Liver (tissue), 9 donors: ENCODE data around the gene SECTM1. TPM values are rescaled to one million over a fixed set of nuclear protein-coding genes. Genes with fewer than 3 reads are reported as not detected.

Experiments
- DNase-seq: peaks from one replicate; pipeline ENCODE4 v3.0.0-alpha.2; 2017; ENCODE audit warnings: low spot score
- H3K27ac ChIP-seq, 2 donors: one replicate each; pipeline ENCODE4 v1.7.0; 2013; ENCODE audit warnings: inconsistent platforms in 2 of 2, low read length in 2 of 2, control low read depth in 1 of 2, low read depth in 1 of 2, mild to moderate bottlenecking in 1 of 2
- H3K27me3 ChIP-seq, 4 donors: one replicate each; pipeline versions ENCODE4 v1.6.1 to v1.7.0; 2013; ENCODE audit warnings: low read length in 3 of 4, inconsistent platforms in 1 of 4, mild to moderate bottlenecking in 1 of 4, moderate library complexity in 1 of 4; ENCODE audit not compliant: control insufficient read depth in 4 of 4, insufficient read depth in 4 of 4
- H3K36me3 ChIP-seq, 4 donors: one replicate each; pipeline versions ENCODE4 v1.6.1 to v1.7.0; 2013; ENCODE audit warnings: low read length in 3 of 4, mild to moderate bottlenecking in 3 of 4, low read depth in 1 of 4, moderate library complexity in 1 of 4; ENCODE audit not compliant: control insufficient read depth in 4 of 4, insufficient read depth in 3 of 4
- H3K4me1 ChIP-seq, 4 donors: one replicate each; pipeline versions ENCODE4 v1.6.1 to v1.7.0; 2013; ENCODE audit warnings: low read length in 3 of 4, mild to moderate bottlenecking in 3 of 4, moderate library complexity in 1 of 4; ENCODE audit not compliant: control insufficient read depth in 4 of 4, insufficient read depth in 4 of 4
- H3K4me3 ChIP-seq, 3 donors: one replicate each; pipeline versions ENCODE4 v1.6.1 to v1.7.0; 2013; ENCODE audit warnings: low read length in 3 of 3, control low read depth in 1 of 3, low read depth in 1 of 3, mild to moderate bottlenecking in 1 of 3
- H3K9ac ChIP-seq, 2 donors: one replicate each; pipeline ENCODE4 v1.7.0; 2013; ENCODE audit warnings: low read length in 2 of 2, mild to moderate bottlenecking in 2 of 2, moderate library complexity in 2 of 2, control low read depth in 1 of 2, low read depth in 1 of 2
- H3K9me3 ChIP-seq, 4 donors: one replicate each; pipeline versions ENCODE4 v1.6.1 to v1.7.0; 2013; ENCODE audit warnings: low read length in 3 of 4; ENCODE audit not compliant: control insufficient read depth in 4 of 4
- FOXA1 ChIP-seq: IDR thresholded peaks from 2 replicates; pipeline ENCODE4 v1.6.1; 2016; ENCODE audit warnings: antibody characterized with exemption
- FOXA2 ChIP-seq: IDR thresholded peaks from 2 replicates; pipeline ENCODE4 v1.6.1; 2016; ENCODE audit warnings: antibody characterized with exemption
- GABPA ChIP-seq, 2 donors: IDR thresholded peaks in 1 of 2; conservative IDR thresholded peaks in 1 of 2; 2 replicates each; pipeline ENCODE4 v1.6.1; 2016; ENCODE audit warnings: antibody characterized with exemption in 2 of 2, mild to moderate bottlenecking in 1 of 2, moderate library complexity in 1 of 2
- HNF4A ChIP-seq, 2 donors: conservative IDR thresholded peaks; 2 replicates each; pipeline ENCODE4 v1.6.1; 2016; ENCODE audit warnings: antibody characterized with exemption in 2 of 2, mild to moderate bottlenecking in 2 of 2
- HNF4G ChIP-seq: IDR thresholded peaks from 2 replicates; pipeline ENCODE4 v1.6.1; 2016; ENCODE audit warnings: antibody characterized with exemption
- NR2F2 ChIP-seq: IDR thresholded peaks from 2 replicates; pipeline ENCODE4 v1.6.1; 2016; ENCODE audit warnings: antibody characterized with exemption
- RAD21 ChIP-seq, 2 donors: IDR thresholded peaks; 2 replicates each; pipeline ENCODE4 v1.6.1; 2016; ENCODE audit warnings: antibody characterized with exemption in 2 of 2, mild to moderate bottlenecking in 2 of 2
- RXRA ChIP-seq, 2 donors: IDR thresholded peaks; 2 replicates each; pipeline ENCODE4 v1.6.1; 2017 to 2018; ENCODE audit warnings: antibody characterized with exemption in 2 of 2, mild to moderate bottlenecking in 1 of 2
- SP1 ChIP-seq: IDR thresholded peaks from 2 replicates; pipeline ENCODE4 v1.6.1; 2018; ENCODE audit warnings: antibody characterized with exemption, mild to moderate bottlenecking
- TAF1 ChIP-seq: conservative IDR thresholded peaks from 2 replicates; pipeline ENCODE4 v1.6.1; 2016; ENCODE audit warnings: antibody characterized with exemption, mild to moderate bottlenecking
- WGBS: extraction: QIAGEN DNeasy Blood & Tissue Kit; methylation state at CpG from one replicate; pipeline ENCODE4 v1.1.7; 2013; 5-methylcytosine and 5-hydroxymethylcytosine counted together
- polyA plus RNA-seq, 2 donors: library from polyadenylated mRNA; stranded (reverse) in 1 of 2; unstranded in 1 of 2; fragments of 200-250 nt in 1 of 2; fragments of >200 nt in 1 of 2; fragmentation: Nextera tagmentation in 1 of 2; extraction: Ambion mirVana in 1 of 2; gene quantifications; one replicate each; pipeline versions ENCODE4 v1.2.1 to v1.2.3, GENCODE V29; 2013 to 2015
- total RNA-seq, 2 donors: library from RNA; depleted of rRNA; stranded (reverse); fragments of >200 nt; gene quantifications; one replicate each; pipeline ENCODE4 v1.2.3, GENCODE V29; 2014
- TF ChIP-seq, protein P1 (sequence below): IDR thresholded peaks from 2 replicates; pipeline ENCODE4 v1.6.1; 2016; ENCODE audit warnings: antibody characterized with exemption
- TF ChIP-seq, protein P2 (sequence below): IDR thresholded peaks from 2 replicates; pipeline ENCODE4 v1.6.1; 2016; ENCODE audit warnings: antibody characterized with exemption
- TF ChIP-seq, protein P3 (sequence below): IDR thresholded peaks from 2 replicates; pipeline ENCODE4 v1.6.1; 2016; ENCODE audit warnings: antibody characterized with exemption
- TF ChIP-seq, protein P4 (sequence below): IDR thresholded peaks from 2 replicates; pipeline ENCODE4 v1.6.1; 2016; ENCODE audit warnings: antibody characterized with exemption, mild to moderate bottlenecking
- TF ChIP-seq, protein P5 (sequence below): fragments of 150-350 bp; IDR thresholded peaks from 2 replicates; pipeline ENCODE4 v1.5.1; 2017; ENCODE audit warnings: improper control_type of control experiment, low read depth, low read length; ENCODE audit not compliant: missing input control
- donor health status: healthy.
- donor health status: healthy.
- donor health status: healthy.
- donor health status: healthy.
- donor health status: healthy.

SECTM1 gene
- total RNA-seq (10 to 100 TPM in 1 of 2 donors, 1 to 10 TPM in 1; 3.6 to 14.2 TPM), polyA plus RNA-seq (1 to 10 TPM; 1.3 to 5.7 TPM)

- H3K4me1 ChIP-seq: peaks cover 8 to 43% (median 27%) of the 10 kb centered on the region in 4 donors
- H3K36me3 ChIP-seq: no peaks in the 10 kb centered on the region
- H3K4me3 ChIP-seq: peak within 1 kb of the TSS in 1 of 3 donors; percentile 55
- H3K9ac ChIP-seq: no peak within 1 kb of the TSS
- H3K27me3 ChIP-seq: no peaks in the 10 kb centered on the region
- TF ChIP-seq NR2F2 (no peak), TAF1 (no peak), RAD21 (IDR thresholded peaks at IDR 0.05) (no peak), HNF4A (conservative IDR thresholded peaks at IDR 0.05) (no peak), SP1 (no peak), GABPA (IDR thresholded peaks at IDR 0.05 in 1 of 2, conservative IDR thresholded peaks at IDR 0.05 in 1 of 2) (no peak), FOXA1 (no peak), RXRA (IDR thresholded peaks at IDR 0.05) (no peak), HNF4G (no peak), FOXA2 (no peak)
- TF ChIP-seq, protein P1, sequence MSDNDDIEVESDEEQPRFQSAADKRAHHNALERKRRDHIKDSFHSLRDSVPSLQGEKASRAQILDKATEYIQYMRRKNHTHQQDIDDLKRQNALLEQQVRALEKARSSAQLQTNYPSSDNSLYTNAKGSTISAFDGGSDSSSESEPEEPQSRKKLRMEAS: no peak
- TF ChIP-seq, protein P2, sequence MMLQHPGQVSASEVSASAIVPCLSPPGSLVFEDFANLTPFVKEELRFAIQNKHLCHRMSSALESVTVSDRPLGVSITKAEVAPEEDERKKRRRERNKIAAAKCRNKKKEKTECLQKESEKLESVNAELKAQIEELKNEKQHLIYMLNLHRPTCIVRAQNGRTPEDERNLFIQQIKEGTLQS: no peak
- TF ChIP-seq, protein P3, sequence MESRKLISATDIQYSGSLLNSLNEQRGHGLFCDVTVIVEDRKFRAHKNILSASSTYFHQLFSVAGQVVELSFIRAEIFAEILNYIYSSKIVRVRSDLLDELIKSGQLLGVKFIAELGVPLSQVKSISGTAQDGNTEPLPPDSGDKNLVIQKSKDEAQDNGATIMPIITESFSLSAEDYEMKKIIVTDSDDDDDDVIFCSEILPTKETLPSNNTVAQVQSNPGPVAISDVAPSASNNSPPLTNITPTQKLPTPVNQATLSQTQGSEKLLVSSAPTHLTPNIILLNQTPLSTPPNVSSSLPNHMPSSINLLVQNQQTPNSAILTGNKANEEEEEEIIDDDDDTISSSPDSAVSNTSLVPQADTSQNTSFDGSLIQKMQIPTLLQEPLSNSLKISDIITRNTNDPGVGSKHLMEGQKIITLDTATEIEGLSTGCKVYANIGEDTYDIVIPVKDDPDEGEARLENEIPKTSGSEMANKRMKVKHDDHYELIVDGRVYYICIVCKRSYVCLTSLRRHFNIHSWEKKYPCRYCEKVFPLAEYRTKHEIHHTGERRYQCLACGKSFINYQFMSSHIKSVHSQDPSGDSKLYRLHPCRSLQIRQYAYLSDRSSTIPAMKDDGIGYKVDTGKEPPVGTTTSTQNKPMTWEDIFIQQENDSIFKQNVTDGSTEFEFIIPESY: no peak
- TF ChIP-seq, protein P4, sequence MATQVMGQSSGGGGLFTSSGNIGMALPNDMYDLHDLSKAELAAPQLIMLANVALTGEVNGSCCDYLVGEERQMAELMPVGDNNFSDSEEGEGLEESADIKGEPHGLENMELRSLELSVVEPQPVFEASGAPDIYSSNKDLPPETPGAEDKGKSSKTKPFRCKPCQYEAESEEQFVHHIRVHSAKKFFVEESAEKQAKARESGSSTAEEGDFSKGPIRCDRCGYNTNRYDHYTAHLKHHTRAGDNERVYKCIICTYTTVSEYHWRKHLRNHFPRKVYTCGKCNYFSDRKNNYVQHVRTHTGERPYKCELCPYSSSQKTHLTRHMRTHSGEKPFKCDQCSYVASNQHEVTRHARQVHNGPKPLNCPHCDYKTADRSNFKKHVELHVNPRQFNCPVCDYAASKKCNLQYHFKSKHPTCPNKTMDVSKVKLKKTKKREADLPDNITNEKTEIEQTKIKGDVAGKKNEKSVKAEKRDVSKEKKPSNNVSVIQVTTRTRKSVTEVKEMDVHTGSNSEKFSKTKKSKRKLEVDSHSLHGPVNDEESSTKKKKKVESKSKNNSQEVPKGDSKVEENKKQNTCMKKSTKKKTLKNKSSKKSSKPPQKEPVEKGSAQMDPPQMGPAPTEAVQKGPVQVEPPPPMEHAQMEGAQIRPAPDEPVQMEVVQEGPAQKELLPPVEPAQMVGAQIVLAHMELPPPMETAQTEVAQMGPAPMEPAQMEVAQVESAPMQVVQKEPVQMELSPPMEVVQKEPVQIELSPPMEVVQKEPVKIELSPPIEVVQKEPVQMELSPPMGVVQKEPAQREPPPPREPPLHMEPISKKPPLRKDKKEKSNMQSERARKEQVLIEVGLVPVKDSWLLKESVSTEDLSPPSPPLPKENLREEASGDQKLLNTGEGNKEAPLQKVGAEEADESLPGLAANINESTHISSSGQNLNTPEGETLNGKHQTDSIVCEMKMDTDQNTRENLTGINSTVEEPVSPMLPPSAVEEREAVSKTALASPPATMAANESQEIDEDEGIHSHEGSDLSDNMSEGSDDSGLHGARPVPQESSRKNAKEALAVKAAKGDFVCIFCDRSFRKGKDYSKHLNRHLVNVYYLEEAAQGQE: no peak
- TF ChIP-seq, protein P5, sequence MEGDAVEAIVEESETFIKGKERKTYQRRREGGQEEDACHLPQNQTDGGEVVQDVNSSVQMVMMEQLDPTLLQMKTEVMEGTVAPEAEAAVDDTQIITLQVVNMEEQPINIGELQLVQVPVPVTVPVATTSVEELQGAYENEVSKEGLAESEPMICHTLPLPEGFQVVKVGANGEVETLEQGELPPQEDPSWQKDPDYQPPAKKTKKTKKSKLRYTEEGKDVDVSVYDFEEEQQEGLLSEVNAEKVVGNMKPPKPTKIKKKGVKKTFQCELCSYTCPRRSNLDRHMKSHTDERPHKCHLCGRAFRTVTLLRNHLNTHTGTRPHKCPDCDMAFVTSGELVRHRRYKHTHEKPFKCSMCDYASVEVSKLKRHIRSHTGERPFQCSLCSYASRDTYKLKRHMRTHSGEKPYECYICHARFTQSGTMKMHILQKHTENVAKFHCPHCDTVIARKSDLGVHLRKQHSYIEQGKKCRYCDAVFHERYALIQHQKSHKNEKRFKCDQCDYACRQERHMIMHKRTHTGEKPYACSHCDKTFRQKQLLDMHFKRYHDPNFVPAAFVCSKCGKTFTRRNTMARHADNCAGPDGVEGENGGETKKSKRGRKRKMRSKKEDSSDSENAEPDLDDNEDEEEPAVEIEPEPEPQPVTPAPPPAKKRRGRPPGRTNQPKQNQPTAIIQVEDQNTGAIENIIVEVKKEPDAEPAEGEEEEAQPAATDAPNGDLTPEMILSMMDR: no peak
- no peaks in the 10 kb centered on the region for H3K9me3 ChIP-seq
- peak within 1 kb of the TSS; percentile 98 to 99 for H3K27ac ChIP-seq
- DNase-seq: no peak
- 18% methylated on average over 90 of the region's 90 CpGs for WGBS
Measured at GRCh38 chr17:82333279-82334171, at the start of gene SECTM1. SECTM1 (minus strand) TSS chr17:82333766; CDS start chr17:82327240, 6,526 bp downstream.
